Epidermal melanocyte (primary cell): Measurements from ENCODE around the gene PLRG1.

Source experiments
- DNase-seq: peaks from one replicate; pipeline ENCODE4 v3.0.0; 2011; ENCODE audit warnings: low spot score; ENCODE audit not compliant: insufficient read length

The PLRG1 gene

DNA sequence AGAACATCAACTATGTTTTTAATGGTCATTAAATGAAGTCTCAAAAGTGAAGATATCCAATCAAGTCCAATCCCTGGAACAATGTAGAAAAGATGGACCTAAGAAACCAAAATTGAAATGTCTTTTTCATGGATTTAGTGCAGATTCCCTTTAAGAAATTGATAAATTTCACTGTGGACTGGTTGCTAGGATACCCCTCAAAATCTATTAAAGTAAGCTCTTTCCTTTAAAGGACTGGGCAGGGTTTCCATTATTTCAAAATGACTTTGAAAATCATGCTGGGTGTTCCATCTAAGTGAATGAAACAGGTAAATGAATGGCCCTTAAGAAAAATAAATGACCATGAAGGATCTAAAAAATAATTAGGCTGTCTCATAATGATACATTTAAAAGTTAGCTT is 28.6 kb downstream of the PLRG1 start:
- DNase-seq = no peak

DNA sequence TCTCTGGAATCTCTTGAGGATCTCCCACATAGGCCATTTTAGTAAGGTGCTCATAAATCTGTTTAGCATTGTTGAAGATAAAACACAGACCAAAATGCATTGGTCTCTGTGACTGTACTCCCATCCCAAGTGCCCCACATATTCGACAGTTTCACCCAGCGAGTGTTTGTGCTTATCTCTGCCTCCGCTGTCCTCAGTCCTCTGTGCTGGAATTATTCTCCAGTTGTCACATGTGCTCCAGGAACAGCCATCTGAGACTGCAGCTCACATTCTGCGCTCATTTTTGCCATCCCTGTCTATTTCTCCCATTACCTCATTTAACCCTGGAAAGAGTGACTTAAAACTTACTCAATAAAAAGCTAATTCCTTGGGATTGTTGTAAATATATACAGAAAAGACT is 31.0 kb downstream of the PLRG1 start:
- no peak for DNase-seq

DNA sequence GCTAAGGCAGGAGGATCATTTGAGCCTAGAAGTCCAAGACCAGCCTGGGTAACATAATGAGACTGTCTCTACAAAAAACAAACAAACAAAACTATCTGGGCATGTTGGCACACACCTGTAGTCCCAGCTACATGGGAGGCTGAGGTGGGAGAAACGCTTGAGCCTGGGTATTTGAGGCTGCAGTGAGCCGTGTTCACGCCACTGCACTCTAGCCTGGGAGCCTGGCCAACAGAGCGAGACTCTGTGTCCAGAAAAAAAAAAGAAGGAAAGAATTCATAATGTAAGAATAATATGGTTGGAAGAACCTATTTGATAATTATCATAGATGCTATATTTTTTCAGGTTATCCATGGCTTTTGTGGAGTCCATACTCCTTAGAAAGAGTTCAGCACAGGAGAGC is 32.6 kb downstream of the PLRG1 start:
- no peak for DNase-seq

DNA sequence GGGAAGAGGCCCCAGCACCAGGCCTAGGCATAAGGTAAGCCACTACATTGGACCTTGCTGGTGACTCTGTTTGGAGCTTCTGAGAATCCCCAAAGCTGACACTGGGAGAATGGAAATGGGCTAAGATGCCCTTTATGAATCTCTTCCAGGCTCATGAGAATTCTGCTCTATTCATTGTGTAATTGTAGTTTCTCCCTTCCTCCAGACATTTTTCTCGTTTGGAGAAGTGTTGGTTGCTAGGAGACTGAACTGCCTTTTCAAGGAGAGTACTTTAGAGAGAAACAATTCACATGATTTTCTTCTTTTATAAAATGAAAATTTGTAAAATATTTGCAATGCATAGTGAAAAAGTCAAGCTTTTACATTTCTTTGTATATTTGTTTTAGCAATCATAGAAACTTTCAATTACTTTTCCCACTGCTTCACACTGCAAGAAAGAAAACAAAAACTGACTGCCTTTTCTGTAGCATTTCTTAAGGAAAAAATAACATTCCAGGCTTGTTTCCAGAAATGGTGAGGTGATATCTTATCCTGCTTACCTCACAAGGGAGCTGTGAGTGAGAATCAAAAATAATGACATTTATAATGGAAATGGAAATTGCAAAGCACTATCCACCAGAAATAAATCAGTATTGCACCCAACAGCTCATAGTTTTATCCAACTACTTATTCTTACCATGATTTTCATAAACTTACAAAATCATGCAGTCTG is 33.7 kb downstream of the PLRG1 start:
- DNase-seq = no peak

DNA sequence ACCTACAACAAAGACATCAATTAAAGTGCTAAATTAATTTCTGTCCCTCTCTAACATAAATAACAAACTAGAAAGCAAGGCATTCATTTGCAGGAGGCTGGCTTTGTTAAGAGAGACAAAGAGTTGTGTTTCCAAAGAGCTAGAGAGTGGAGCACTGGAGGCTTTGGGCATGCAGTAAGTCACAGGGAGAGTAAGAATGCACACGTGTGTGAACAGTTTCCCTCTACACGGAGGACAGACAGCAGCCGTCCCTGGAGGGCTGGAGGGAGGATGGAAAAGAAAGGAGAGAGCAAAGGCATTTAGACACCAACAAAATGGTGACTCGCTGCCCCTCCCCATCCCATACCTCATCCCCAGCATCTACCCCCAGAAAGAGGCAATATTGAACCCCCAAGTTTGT is 38.2 kb downstream of the PLRG1 start:
- DNase-seq = no peak

DNA sequence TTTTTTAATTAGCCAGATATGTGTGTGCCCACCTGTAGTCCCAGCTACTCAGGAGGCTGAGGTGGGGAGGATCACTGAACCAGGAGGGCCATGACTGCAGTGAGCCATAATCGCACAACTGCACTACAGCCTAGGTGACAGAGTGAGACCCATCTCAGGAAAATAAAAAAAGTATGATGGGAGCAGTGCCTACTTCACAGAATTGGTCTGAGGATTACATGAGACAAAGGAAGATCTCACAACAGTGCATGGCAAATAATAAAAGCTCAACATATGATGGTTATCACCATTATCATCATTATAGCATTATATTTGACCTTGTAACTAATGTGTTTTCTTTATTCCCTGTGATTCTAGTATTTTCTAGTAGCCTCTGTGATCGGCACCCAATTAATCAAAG is 38.7 kb downstream of the PLRG1 start:
- no peak for DNase-seq

DNA sequence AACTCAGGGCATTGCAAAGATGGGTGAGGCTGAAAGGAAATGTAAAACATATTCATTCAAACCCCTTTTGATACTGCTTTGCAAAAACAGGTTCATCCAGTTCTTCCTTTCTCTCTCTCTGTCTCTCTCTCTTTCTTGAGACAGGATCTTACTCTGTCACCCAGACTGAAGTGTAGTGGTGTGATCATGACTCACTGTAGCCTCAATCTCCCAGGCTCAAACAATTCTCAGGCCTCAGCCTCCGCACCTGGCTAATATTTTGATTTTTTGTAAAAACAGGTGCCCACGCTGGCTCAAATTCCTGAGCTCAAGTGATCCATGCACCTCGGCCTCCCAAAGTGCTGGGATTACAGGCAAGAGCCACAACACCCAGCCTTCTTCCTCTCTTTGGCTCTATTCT is 43.0 kb downstream of the PLRG1 start:
- DNase-seq = no peak

DNA sequence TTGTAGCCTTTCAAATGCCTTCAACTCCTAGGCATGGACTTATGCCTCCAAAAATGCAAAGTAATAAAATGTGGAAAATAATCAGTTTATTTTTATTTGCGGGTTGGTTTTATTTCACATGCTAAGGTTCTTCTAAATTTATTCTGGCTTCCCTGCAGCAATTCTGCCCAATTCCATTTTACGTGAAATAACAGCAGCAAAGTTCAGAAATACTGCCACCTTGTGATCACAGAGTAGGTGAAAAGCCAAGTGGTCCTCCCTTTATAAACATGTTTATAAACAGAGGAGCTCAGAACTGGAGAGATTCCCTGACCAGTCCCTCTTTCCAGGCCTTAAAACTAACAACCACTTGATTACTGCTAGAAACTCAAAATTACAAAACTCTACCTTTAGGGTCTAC is 43.9 kb downstream of the PLRG1 start:
- DNase-seq = no peak

DNA sequence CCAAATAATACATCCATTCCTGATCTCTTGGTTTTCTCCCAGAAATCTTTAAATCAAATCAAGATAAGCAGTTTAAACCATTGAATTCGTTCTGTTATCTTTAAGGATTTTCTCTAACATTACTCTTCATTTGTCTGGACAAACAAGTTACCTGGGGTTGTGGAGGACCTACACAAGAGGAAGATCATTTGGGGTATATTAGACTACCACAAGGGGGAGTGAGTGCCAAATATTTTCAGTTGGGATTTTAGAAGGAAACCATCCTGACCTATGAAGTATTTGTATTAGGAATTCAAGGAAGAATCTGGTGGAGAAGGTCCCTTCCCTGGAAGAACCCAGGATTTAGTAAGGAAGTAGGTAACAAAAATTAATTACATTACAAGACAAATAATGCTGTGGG is 46.6 kb downstream of the PLRG1 start:
- no peak for DNase-seq

DNA sequence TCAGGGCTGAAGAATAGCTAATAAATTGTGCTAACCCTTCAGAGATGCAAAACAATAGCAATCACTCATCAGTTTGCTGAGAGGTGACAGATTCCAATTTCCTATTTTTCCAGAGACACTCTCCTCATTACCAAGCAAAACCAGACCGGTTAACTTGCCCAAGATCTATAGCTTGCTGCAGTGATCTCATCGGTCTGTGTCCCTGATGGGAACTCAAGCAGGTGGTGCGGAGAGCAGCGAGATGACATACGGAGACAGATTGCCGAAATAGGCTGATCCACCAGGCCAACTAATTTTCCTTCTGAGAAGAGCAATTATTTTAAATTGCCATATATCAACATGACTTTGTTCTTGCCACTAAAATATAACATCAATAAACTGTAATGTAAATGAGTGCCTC is 48.1 kb downstream of the PLRG1 start:
- DNase-seq = no peak

DNA sequence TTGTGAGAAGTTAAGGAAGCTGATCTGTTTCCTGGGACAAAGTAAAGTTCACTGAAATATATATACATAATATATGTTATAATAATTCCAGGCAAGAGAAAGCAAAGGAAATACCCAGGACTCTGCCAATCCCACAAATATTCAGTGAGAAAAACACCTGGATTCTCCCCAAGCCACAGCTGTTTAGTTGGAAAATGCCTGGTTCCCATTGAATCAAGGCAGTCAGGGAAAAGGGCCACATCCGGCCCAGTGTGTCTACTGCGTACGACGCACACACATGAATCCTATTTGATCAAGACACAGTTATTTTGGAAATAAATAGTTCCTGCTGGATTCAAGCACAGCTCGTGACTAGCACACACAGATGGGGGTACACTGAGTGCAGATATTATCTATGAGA is 52.3 kb downstream of the PLRG1 start:
- no peak for DNase-seq

DNA sequence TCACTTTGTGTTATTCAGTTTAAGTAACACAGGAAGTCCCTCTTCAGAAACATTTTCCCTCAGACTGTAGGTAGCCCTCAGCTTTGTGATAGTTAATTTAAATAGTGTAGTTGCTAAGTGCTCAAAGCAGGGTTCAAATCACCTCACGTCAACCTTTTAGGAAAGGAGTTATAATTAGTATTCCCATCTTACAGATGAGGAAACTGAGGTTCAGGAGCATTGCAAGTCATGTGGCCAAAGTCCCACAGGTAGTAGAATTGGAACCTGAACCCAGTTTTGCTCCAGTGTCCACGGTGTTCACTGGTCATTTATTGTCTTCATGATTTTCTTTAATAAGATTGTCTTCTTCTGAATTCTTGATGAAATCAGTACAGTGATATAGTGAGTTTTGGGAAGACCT is 54.3 kb downstream of the PLRG1 start:
- DNase-seq = no peak

DNA sequence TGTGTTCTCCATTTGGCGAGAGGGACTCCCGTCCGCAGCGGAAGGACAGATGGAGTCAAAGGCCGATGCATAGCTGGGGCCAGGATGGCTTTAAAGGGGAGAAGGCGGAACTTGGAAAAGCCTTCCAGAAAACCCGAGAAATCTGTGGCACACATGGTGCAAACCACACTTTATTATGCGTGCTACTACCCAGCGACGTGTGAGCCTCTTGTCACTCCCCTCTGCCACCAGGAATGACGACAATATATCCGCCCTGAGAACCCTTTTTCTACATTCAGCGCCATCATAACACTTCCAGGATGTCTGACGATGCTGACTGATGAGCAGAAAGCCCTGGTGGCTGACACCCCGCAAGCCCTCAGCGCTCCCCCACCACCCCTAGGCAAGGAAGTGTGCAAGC is 57.9 kb downstream of the PLRG1 start:
- DNase-seq = no peak

DNA sequence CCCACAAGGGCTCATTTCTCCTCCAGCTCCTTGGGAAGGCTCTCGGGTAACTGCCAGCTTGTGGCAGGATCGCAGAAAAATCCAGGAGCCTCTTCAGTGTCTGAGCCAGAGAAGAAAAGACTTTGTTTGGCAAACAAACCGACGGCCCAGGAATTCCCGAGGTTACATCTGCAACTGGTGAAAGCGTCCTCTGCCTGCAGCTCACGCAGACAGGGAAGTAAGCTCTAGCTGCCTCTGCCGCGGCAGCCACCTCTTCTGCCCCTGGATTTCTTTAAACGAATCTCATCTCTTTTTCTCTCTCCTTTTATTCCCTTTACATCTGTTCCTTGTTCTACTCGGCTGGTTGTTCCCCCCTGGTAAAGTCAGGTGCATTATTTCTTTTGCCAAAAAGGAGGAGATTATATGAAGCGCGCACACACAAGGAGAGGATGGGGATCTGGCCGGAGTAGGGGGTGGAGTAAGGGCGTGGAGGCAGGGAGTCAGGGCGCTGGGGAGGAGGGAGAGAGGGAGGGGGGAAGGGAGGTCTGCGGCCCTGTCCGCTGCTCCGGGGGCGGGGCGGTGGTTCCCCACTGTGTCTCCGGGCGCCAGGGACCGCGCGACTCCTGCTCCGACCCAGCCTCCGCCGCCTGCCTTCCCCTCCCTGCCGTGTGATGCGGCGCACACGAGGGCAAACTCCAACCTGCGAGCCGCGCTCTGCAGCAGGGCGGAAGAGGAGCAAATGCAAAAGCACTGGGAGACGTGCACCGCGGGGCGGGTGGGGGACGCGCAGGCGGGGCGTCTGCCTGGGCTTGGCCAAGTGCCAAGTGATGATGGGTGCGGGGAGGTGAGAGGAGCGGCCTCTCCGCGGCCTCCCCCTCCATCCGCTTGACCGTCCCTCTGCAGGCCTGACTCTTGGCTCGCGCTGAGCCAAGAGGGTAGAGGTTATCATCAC is 58.6 kb downstream of the PLRG1 start, which contains the start of gene DCHS2:
TSS of gene DCHS2 (minus strand) at position 459 of the 931 bp plus-strand sequence. CDS start at position 15, 444 bp downstream.
- DNase-seq = no peak

DNA sequence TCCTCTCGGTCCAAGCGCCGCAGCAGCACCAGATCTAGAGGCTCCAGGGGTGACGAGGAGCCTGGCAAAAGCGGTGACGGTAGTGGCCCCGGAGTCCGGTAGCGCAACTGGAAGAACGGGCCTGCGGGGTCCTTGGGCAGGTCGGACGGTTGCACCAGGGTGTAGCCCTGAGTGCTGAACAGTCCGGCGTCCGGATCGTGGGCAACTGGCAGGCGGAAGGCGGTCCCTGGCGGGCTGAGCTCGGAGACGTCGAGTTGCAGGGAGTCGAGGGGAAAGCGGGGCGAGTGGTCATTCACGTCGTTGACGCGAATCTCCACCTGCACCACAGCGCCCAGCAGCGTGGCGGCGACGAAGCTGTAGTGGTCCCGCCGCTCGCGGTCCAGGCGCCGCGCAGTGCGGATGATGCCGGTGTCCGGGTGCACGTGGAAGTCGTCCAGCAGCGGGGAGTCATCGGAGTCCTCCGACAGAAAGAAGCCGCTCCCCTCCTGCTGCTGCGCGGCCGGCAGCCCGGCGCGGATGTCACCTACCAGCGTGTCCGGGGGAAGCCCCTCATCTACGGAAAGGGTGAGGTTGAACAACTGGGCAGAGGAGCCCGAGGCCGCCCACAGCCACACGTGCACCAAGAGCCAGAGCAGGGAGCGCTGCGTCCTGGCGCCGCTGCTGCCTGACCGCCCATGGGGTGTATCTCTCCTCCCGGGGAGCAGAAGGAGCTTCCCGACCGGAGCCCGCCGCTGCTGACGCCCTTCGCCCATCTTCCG is 59.4 kb downstream of the PLRG1 start:
- no peak for DNase-seq

DNA sequence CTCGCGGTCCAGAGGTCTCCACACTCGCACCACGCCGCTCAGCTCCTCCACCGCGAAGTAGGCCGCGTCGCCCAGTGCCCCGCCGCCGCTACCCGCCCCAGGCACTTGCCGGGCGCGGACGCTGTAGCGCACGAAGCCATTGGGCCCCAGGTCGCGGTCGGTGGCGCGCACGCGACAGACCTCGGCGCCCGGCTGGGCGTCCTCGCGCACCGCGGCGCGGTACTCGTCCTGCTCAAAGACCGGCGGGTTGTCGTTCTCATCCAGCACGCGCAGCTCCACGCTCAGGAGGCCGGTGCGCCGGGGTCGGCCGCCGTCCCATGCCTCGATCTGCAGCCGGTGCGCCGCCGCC is 60.0 kb downstream of the PLRG1 start:
- DNase-seq = no peak

DNA sequence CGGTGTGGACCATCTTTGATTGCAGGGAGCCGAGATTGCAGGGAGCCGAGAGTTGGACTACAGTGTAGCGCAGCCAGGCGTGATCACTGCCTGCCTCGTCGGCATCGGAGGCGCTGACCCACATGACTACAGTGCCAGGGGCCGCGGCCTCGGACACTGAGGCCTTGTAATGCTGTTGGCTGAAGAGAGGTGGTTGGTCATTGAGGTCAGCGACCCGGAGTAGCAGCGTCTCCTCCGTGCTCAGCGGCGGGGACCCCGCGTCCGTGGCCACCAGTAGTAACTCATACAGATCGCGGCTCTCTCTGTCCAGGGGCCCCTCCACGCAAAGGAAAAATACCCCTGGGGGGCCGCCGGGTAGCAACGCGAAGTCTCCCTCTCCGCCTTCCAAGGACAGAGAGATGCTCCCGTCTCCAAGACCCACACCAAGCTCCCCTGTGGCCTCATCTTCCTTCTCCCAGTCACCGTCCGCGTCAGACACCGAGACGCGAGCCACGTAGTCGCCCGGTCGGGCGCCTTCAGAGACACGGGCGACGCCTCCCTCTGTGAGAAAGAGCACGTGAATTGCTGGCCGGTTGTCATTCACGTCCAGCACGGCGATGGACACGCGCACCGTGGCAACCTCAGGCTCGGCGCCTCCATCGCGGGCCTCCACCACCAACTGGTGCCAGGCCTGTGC is 60.5 kb downstream of the PLRG1 start:
- no peak for DNase-seq

DNA sequence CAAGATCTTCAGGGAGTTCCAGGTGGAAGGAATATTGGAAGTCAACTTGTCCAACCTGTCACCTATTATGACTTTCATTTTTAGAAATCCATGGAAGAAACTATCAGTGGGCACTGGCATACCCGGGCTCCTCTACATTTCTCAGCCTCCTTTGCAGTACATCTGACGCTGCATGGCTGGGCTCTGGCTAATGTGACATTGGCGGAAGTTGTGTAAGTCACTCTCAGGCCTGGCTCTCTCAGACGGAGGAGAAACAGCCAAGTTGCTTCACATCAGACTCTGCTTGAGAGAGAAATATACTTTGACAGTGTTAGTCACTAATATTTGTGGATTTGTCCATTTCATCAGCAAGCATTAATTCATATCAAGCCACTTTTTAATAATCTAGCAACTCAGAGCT is 63.1 kb downstream of the PLRG1 start:
- DNase-seq = no peak

DNA sequence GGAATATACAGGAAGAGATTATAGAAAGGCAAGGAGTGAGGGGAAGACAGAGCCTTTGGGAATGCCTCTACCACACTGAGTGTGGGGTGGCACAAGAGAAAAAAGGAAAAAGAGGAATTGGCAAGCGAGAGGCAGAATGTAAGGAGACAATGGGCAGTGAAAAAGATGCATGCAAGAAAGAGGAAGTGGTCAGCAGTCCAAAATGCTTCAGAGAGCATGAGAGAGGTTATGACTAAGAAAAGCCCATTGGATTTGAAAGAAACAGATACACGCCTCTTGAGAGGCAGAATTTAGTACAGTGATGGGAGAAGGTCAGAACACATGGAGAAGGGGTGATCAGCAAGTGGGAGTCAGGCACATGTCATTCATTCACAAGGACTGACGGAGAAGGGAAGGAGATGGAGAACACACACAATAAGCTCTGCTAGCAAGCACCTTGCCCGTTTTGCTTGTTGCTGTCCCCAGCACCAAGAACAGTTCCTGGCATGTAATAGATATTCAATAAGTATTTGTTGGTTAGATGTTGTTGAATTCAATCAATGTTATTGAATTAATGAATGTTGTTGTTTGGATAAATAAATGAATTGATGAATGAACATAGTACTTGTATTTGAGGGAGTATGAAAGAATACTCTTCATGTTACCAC is 65.0 kb downstream of the PLRG1 start:
- DNase-seq = no peak
